ENCODE results near the gene SEL1L3.

DNA sequence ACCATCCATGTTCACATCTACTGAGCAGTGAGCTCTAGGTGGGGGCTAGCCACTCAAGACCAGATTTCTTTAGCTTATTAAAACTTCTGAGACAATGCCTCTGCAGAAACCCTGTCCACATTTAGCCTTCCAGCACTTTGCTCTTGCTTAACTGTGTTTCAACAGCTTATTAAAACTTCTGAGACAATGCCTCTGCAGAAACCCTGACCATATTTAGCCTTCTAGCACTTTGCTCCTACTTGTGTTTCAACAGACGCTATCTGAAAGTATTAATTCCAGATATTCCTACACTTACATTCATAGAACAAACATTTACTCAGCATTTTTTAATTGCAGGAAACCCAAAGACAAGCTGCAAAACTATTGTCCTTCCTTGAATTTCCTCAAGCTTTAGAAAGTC lies 91.9 kb downstream of the SEL1L3 start:
- TF ChIP-seq, protein P1, sequence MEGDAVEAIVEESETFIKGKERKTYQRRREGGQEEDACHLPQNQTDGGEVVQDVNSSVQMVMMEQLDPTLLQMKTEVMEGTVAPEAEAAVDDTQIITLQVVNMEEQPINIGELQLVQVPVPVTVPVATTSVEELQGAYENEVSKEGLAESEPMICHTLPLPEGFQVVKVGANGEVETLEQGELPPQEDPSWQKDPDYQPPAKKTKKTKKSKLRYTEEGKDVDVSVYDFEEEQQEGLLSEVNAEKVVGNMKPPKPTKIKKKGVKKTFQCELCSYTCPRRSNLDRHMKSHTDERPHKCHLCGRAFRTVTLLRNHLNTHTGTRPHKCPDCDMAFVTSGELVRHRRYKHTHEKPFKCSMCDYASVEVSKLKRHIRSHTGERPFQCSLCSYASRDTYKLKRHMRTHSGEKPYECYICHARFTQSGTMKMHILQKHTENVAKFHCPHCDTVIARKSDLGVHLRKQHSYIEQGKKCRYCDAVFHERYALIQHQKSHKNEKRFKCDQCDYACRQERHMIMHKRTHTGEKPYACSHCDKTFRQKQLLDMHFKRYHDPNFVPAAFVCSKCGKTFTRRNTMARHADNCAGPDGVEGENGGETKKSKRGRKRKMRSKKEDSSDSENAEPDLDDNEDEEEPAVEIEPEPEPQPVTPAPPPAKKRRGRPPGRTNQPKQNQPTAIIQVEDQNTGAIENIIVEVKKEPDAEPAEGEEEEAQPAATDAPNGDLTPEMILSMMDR (IDR thresholded peaks at IDR 0.05; ENCODE audit: insufficient read depth, low read length, poor library complexity, severe bottlenecking): no peak
- no peak for TF ChIP-seq EZH2phosphoT487 (conservative IDR thresholded peaks at IDR 0.05; ENCODE audit: low read length)

Data from SU-DHL-6 (cell line).